Measurements from ENCODE around the gene MRFAP1L1. TPM values are rescaled to one million over a fixed set of nuclear protein-coding genes. Genes with fewer than 3 reads are reported as not detected.

MRFAP1L1 gene
- total RNA-seq, 6 experiments from 2014 or later, result 35.5 to 41.0 (median 40.1) TPM

- TF ChIP-seq CTCF (IDR thresholded peaks at IDR 0.05), result no peak
- peaks cover 6% of the 10 kb centered on the region; the same call in 1 of the 2 replicates for H3K27me3 Mint-ChIP-seq (ENCODE audit: insufficient read depth)
- H3K9me3 Mint-ChIP-seq, result no peaks in the 10 kb centered on the region
Observed at GRCh38 chr4:6687947-6688878, 21.5 kb downstream of the MRFAP1L1 start.

GRCh38 chr4:6686104-6686787, 23.4 kb downstream of the MRFAP1L1 start:
- no peaks in the 10 kb centered on the region for H3K9me3 Mint-ChIP-seq
- peak; percentile 14; the same call in 1 of the 2 replicates for TF ChIP-seq CTCF (IDR thresholded peaks at IDR 0.05)
- H3K4me3 Mint-ChIP-seq, result no peak overlapping the region
- no peaks in the 10 kb centered on the region for H3K36me3 Mint-ChIP-seq (ENCODE audit: low read depth)
- H3K4me1 Mint-ChIP-seq (ENCODE audit: low read depth), result peaks cover 23% of the 10 kb centered on the region
- H3K27me3 Mint-ChIP-seq (ENCODE audit: insufficient read depth), result peaks cover 6% of the 10 kb centered on the region; the same call in 1 of the 2 replicates
- H3K27ac Mint-ChIP-seq, result no peak overlapping the region
- no peak for DNase-seq

More at GRCh38 chr4:6687947-6688878, 21.5 kb downstream of the MRFAP1L1 start:
- H3K4me3 Mint-ChIP-seq, result peak overlapping the region; percentile 25; the same call in 1 of the 2 replicates
- DNase-seq, result no peak
- no peaks in the 10 kb centered on the region for H3K36me3 Mint-ChIP-seq (ENCODE audit: low read depth)
- peak overlapping the region; percentile 90 for H3K27ac Mint-ChIP-seq
- H3K4me1 Mint-ChIP-seq (ENCODE audit: low read depth), result peaks cover 32% of the 10 kb centered on the region

- Mint-ChIP-seq H3K4me3 (no peak overlapping the region), H3K27me3 (ENCODE audit: insufficient read depth) (peaks cover 6% of the 10 kb centered on the region; the same call in 1 of the 2 replicates), H3K36me3 (ENCODE audit: low read depth) (peaks cover 7% of the 10 kb centered on the region), H3K4me1 (ENCODE audit: low read depth) (peaks cover 18% of the 10 kb centered on the region), H3K9me3 (no peaks in the 10 kb centered on the region), H3K27ac (no peak overlapping the region)
- TF ChIP-seq CTCF (IDR thresholded peaks at IDR 0.05), result no peak
- DNase-seq, result no peak
Observed at GRCh38 chr4:6684656-6685055, 25.0 kb downstream of the MRFAP1L1 start.

GRCh38 chr4:6682862-6683590, 26.6 kb downstream of the MRFAP1L1 start:
- no peak for TF ChIP-seq CTCF (IDR thresholded peaks at IDR 0.05)
- peaks cover 7% of the 10 kb centered on the region for H3K36me3 Mint-ChIP-seq (ENCODE audit: low read depth)
- peaks cover 6% of the 10 kb centered on the region; the same call in 1 of the 2 replicates for H3K27me3 Mint-ChIP-seq (ENCODE audit: insufficient read depth)
- H3K4me1 Mint-ChIP-seq (ENCODE audit: low read depth), result peaks cover 2% of the 10 kb centered on the region
- H3K9me3 Mint-ChIP-seq, result no peaks in the 10 kb centered on the region
- H3K4me3 Mint-ChIP-seq, result no peak overlapping the region
- H3K27ac Mint-ChIP-seq, result no peak overlapping the region
- no peak for DNase-seq

- Mint-ChIP-seq H3K36me3 (ENCODE audit: low read depth) (peaks cover 20% of the 10 kb centered on the region), H3K9me3 (no peaks in the 10 kb centered on the region), H3K27ac (no peak overlapping the region), H3K27me3 (ENCODE audit: insufficient read depth) (peaks cover 5% of the 10 kb centered on the region; the same call in 1 of the 2 replicates), H3K4me1 (ENCODE audit: low read depth) (peaks cover 15% of the 10 kb centered on the region), H3K4me3 (no peak overlapping the region)
- DNase-seq, result no peak
- TF ChIP-seq CTCF (IDR thresholded peaks at IDR 0.05), result peak; percentile 18; the same call in 1 of the 2 replicates
Observed at GRCh38 chr4:6681191-6681590, 28.5 kb downstream of the MRFAP1L1 start.

All from HFFc6 (cell line).